ENCODE data around the gene MPDU1. TPM values are rescaled to one million over a fixed set of nuclear protein-coding genes. Genes with fewer than 3 reads are reported as not detected.
A peak's percentile ranks its signal among the peaks of the same experiment; 100 is the strongest.

Gene MPDU1
- total RNA-seq, 1 donor, result 64.1 TPM

DNA sequence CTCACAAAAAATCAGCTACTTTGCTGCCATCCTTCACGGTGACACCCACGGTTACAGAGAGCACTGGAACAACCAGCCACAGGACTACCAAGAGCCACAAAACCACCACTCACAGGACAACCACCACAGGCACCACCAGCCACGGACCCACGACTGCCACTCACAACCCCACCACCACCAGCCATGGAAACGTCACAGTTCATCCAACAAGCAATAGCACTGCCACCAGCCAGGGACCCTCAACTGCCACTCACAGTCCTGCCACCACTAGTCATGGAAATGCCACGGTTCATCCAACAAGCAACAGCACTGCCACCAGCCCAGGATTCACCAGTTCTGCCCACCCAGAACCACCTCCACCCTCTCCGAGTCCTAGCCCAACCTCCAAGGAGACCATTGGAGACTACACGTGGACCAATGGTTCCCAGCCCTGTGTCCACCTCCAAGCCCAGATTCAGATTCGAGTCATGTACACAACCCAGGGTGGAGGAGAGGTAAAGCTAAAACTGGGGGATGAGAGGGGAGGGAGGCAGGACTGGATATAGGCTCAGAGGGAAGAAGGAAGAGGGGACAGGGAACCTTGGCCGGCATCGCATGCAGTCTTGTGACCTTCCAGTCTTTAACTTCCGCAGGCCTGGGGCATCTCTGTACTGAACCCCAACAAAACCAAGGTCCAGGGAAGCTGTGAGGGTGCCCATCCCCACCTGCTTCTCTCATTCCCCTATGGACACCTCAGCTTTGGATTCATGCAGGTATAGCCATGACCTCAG, 3.6 kb upstream of the MPDU1 start:
- Histone ChIP-seq H3K9me3 (ENCODE audit: low read depth, low read length) (no peaks in the 10 kb centered on the region), H4K20me1 (ENCODE audit: insufficient read depth, low read length) (peaks cover 38% of the 10 kb centered on the region), H3K27me3 (ENCODE audit: insufficient read depth, low read length) (no peaks in the 10 kb centered on the region), H2AFZ (ENCODE audit: low read length) (no peak overlapping the region), H3K36me3 (ENCODE audit: insufficient read depth, low read length) (peaks cover 39% of the 10 kb centered on the region), H3K4me2 (ENCODE audit: insufficient read depth, low read length) (peak overlapping the region; percentile 74), H3K4me3 (ENCODE audit: insufficient read depth, low read length) (peak overlapping the region; percentile 61), H3K4me1 (ENCODE audit: insufficient read depth, low read length) (peaks cover 59% of the 10 kb centered on the region), H3K27ac (ENCODE audit: low read depth, low read length) (peak overlapping the region; percentile 71), H3K79me2 (ENCODE audit: insufficient read depth, low read length) (peaks cover 77% of the 10 kb centered on the region)
- DNase-seq (ENCODE audit: insufficient read length, low spot score, missing footprints), result no peak
- TF ChIP-seq CTCF (IDR thresholded peaks at IDR 0.05; ENCODE audit: extremely low read depth, low read depth, low read length), result no peak

DNA sequence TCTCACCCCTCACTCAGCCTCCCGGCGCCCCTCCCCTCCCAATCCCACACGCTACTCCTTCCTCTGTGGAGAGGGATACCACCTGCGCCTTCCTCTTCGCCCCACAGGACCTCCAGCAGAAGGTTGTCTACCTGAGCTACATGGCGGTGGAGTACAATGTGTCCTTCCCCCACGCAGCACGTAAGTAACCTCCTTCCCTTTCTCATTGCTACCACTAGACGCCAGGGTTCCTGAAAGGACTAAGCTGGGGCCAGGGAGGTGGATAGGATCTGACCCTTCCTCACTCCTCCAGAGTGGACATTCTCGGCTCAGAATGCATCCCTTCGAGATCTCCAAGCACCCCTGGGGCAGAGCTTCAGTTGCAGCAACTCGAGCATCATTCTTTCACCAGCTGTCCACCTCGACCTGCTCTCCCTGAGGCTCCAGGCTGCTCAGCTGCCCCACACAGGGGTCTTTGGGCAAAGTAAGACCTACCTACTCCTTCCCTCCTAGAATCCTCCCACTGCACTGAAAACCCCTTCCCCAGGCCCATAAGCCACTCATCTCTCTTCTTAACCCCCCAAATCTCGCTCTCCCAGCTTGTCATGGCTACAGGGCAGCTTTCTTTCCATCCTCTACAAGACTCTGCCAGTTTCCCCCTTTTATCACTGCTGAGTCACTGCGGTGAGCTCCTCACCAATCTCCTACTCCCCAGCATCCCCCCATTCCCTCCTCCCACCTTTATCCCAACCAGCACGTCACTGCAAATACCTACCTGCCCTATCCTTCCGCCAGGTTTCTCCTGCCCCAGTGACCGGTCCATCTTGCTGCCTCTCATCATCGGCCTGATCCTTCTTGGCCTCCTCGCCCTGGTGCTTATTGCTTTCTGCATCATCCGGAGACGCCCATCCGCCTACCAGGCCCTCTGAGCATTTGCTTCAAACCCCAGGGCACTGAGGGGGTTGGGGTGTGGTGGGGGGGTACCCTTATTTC, 2.8 kb upstream of the MPDU1 start:
- Histone ChIP-seq H3K79me2 (ENCODE audit: insufficient read depth, low read length) (peaks cover 77% of the 10 kb centered on the region), H3K27ac (ENCODE audit: low read depth, low read length) (peak overlapping the region; percentile 71)

GRCh38 chr17:7582396-7583252, 1.0 kb upstream of the MPDU1 start:
- H3K27me3 ChIP-seq (ENCODE audit: insufficient read depth, low read length), result no peaks in the 10 kb centered on the region
- H4K20me1 ChIP-seq (ENCODE audit: insufficient read depth, low read length), result peaks cover 15% of the 10 kb centered on the region
- H3K9me3 ChIP-seq (ENCODE audit: low read depth, low read length), result no peaks in the 10 kb centered on the region
- no peak for TF ChIP-seq CTCF (IDR thresholded peaks at IDR 0.05; ENCODE audit: extremely low read depth, low read depth, low read length)
- peaks cover 56% of the 10 kb centered on the region for H3K4me1 ChIP-seq (ENCODE audit: insufficient read depth, low read length)
- no peak overlapping the region for H2AFZ ChIP-seq (ENCODE audit: low read length)
- H3K27ac ChIP-seq (ENCODE audit: low read depth, low read length), result peak overlapping the region; percentile 99
- peaks cover 64% of the 10 kb centered on the region for H3K79me2 ChIP-seq (ENCODE audit: insufficient read depth, low read length)
- peaks cover 17% of the 10 kb centered on the region for H3K36me3 ChIP-seq (ENCODE audit: insufficient read depth, low read length)
- peak overlapping the region; percentile 97 for H3K4me2 ChIP-seq (ENCODE audit: insufficient read depth, low read length)
- peak overlapping the region; percentile 92 for H3K4me3 ChIP-seq (ENCODE audit: insufficient read depth, low read length)
- DNase-seq (ENCODE audit: insufficient read length, low spot score, missing footprints), result peak; percentile 57

More for the DNA sequence above, 2.8 kb upstream of the MPDU1 start:
- Histone ChIP-seq H3K27me3 (ENCODE audit: insufficient read depth, low read length) (no peaks in the 10 kb centered on the region), H3K4me3 (ENCODE audit: insufficient read depth, low read length) (peak overlapping the region; percentile 0), H3K4me1 (ENCODE audit: insufficient read depth, low read length) (peaks cover 52% of the 10 kb centered on the region), H3K9me3 (ENCODE audit: low read depth, low read length) (no peaks in the 10 kb centered on the region), H2AFZ (ENCODE audit: low read length) (no peak overlapping the region), H3K36me3 (ENCODE audit: insufficient read depth, low read length) (peaks cover 35% of the 10 kb centered on the region), H4K20me1 (ENCODE audit: insufficient read depth, low read length) (peaks cover 29% of the 10 kb centered on the region), H3K4me2 (ENCODE audit: insufficient read depth, low read length) (peak overlapping the region; percentile 74)
- no peak for TF ChIP-seq CTCF (IDR thresholded peaks at IDR 0.05; ENCODE audit: extremely low read depth, low read depth, low read length)
- peak; percentile 67 for DNase-seq (ENCODE audit: insufficient read length, low spot score, missing footprints)

Data from osteoblast (primary cell).